Kidney glomerular epithelial cell (primary cell): ENCODE measurements around the gene SYNRG.
"Not testable (repeated sequence)": the region's sequence is repeated elsewhere in the genome, so short reads cannot be mapped to it uniquely, and the experiment has no call there.

Experiments used
- DNase-seq: peaks from one replicate; lab custom pipeline; 2025; lab: John Stamatoyannopoulos, UW

Gene SYNRG, protein sequence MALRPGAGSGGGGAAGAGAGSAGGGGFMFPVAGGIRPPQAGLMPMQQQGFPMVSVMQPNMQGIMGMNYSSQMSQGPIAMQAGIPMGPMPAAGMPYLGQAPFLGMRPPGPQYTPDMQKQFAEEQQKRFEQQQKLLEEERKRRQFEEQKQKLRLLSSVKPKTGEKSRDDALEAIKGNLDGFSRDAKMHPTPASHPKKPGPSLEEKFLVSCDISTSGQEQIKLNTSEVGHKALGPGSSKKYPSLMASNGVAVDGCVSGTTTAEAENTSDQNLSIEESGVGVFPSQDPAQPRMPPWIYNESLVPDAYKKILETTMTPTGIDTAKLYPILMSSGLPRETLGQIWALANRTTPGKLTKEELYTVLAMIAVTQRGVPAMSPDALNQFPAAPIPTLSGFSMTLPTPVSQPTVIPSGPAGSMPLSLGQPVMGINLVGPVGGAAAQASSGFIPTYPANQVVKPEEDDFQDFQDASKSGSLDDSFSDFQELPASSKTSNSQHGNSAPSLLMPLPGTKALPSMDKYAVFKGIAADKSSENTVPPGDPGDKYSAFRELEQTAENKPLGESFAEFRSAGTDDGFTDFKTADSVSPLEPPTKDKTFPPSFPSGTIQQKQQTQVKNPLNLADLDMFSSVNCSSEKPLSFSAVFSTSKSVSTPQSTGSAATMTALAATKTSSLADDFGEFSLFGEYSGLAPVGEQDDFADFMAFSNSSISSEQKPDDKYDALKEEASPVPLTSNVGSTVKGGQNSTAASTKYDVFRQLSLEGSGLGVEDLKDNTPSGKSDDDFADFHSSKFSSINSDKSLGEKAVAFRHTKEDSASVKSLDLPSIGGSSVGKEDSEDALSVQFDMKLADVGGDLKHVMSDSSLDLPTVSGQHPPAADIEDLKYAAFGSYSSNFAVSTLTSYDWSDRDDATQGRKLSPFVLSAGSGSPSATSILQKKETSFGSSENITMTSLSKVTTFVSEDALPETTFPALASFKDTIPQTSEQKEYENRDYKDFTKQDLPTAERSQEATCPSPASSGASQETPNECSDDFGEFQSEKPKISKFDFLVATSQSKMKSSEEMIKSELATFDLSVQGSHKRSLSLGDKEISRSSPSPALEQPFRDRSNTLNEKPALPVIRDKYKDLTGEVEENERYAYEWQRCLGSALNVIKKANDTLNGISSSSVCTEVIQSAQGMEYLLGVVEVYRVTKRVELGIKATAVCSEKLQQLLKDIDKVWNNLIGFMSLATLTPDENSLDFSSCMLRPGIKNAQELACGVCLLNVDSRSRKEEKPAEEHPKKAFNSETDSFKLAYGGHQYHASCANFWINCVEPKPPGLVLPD (N-terminal part only)

DNA sequence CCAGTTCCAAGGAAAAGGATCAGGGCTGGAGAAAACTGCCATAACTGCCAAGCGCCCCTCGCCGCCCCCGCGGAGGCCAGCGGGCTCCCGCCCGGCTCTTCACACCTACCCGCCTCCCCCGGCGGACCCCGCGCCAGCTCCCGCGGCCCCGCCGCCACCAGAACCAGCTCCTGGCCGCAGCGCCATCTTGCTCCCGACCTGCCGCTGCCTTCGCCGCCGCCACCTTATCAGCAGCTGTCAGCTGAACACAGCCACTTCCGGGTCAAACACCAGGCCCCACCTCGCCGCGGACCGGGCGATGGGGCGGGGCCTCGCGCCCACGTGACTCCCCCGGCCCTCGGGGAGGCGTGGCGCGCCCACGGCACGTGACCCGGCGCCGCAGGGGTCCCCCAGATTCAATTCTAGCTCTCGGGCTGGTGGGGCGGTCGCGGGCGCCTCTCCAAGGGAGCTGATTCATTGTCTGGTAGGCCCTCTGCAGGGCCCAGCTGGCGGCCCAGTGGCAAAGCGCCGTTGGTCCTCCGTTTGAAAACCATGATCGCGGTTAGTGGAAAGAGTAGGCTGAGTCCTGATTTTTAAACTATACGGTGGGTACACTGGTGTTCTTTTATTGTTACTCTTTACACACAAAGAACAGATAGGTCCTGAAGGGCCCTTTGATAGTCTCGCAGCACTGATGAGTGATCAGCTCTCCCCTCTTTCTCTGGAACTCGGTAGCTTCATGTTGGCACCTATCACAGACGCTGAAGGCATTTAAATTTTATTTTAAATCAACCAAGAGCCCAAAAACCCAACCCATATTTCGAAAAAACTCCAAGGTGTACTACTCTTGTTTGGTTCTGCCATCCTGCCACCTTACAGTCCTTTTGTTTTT lies at the start of gene SYNRG:
Gene SYNRG (minus strand): TSS at position 249 of the 871 bp plus-strand sequence. CDS start 63 bp downstream, at position 186.
- DNase-seq, result peak; percentile 93

DNA sequence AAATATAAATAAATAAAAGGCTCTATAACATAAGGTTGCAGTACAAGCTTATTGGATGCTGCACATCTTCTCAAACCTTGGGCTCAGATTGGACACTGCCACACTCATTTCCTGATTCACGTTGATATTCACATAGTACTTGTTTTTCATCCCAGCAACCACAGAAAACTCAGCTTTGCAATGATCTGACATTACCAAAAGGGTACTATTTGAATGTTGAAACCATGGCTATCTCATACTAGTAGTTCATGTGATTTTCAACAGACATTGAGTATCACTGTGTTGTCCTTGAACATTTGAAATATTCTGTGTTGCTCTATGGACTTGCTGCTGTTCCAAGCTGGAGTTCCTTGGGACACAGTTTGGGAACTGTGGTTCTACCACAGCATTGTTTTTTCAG lies 48.0 kb upstream of the SYNRG start:
- no peak for DNase-seq

DNA sequence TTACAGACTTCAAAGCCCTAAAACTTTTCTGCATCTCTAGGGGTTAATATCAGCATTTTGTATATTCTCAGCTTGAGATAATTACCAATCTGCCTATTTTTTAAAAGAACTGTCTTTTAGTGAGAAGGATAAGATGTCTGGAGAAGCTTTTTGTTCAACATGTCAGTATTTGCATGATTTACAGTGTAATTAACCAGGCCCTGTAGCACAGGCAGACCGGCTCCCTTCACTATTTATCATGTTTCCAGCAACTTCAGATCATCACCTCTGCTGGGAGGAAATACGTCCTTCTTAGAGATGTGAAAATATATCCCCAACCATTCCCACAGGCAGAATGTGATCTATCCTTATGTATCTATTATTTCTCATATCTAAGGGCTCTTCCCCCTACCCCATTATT lies 42.6 kb upstream of the SYNRG start:
- no peak for DNase-seq

DNA sequence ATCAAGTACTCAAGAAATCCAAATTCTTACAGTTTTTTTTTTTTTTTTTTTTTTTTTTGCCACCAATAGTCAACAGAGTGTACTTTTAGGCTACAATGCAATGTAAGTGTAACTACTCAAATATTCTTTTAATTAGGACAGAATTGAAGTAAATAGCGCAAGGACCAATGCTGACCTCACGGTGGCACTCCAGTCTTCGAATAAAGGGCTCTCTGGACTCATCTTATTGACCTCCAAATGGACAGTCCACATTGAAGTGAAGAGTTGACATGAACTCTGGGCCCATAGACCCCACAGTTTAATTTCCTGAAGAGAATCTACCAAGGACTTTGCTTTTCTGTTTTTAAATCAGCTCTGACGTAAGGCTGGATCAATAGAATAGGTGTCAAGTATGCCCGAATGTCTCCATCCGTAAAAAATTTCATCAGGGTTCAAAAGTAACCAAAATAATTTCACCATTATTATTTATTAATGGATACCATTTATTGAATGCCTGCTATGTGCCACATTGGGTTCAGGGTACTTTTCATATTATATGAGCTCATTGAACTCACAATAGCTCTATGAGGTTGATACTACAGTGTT lies 41.3 kb upstream of the SYNRG start:
- DNase-seq, result peak; percentile 36

DNA sequence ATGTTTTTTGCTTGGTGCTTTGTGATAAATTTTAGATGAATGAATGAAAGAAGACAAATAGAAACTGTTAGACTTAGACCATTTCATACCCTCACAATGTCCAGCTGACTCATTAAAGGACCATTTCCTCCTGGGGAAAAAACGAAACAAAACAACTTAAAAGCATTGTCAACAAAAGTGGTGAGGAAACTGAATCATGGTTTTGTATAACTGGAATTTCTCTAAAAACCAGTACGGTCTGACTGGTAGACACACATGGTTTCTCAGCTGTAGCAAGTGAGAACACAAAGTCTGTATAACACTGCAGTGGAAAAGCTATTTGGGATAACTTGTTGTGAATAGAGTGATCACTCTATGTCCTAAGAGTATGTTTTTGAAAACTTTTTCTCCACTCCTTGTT lies 39.3 kb upstream of the SYNRG start:
- peak; percentile 76 for DNase-seq

DNA sequence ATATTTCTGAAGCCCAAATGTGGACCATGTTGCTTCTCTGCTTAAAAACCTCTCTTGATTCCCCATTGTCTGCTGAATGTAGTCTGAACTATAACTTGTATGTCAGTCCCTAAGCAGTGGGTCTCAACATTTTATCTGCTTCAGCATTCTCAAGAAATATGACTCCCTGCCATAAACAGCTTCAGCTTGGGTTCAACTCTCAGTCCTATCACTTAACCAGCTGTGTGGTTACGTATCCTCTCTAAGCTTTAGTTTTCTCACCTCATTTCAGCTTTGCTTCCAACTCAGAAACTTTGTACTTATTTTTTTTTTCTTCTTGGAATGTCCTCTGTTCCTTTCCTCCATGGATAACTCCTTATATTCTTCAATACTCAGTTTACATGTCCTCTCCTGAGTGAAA lies 38.6 kb upstream of the SYNRG start:
- no peak for DNase-seq

DNA sequence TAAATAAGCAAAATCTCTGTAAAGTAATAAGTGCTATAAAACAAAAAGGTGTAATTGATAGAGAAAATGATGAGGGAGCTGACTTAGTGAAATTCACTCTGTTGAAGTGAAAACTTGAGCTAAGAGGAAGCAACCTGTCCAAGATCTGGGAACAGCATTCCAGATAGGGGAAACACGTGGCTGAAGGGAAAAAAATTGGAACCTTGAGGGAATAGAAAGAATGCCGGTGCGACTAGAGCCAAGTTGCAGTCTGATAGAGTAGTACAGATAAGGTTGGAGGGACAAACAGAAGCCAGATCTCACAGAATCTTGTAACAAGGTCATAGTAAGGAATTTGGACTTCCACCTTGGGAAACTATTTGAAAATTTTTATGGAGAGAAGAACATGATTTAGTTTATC lies 34.7 kb upstream of the SYNRG start:
- no peak for DNase-seq

DNA sequence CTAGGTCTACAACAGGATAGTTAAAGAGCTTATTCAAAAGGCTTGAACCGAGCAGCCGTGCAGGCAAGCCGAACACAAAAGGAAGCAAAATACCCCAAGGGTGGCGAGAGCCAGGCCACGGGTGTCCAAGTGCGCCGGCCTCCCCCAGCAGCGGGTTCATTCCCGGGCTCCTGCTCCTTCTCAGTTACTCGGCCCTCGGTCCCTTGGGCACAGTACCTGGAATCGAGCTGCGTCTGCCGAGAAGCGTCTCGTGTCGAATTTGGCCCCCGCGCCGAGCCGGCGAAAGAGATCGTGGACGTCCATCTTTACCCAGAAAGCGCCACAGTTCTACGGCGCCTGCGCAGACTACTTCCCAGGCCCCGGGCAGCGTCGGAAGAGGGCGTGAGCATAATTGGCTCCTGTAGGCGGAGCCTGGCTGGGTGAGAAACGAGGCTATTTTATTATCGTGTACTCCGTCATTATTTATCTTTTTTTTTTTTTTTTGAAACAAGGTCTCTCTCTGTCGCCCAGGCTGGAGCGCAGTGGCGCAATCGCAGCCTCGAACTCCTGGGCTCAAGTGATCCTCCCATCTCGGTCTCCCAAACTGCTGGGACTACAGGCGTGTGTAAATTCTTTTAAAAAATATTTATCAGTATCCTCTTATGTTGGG lies 34.0 kb upstream of the SYNRG start, which contains the start of gene DDX52:
Gene DDX52 (minus strand): TSS at position 329 of the 649 bp plus-strand sequence. CDS start 26 bp downstream, at position 303.
- peak; percentile 92 for DNase-seq

DNA sequence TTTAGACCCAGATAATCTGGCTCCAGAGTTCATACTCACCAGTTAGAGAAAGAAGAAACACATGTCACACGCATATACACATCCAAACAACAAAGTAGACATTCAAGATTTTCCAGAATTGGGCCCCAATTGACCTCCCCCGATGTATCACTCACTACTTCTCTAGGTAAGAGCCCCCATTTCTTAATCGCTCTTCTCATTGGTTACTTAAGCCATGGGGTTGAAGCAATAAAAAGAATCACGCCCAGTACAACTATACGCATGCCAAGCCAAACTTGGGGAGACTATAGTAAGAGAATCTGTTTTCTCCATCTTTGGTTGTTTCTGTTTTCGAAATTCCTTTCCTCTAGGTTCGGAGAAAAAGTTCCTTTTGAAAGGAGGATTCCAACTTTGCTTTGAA lies 33.5 kb upstream of the SYNRG start:
- peak; percentile 39 for DNase-seq

DNA sequence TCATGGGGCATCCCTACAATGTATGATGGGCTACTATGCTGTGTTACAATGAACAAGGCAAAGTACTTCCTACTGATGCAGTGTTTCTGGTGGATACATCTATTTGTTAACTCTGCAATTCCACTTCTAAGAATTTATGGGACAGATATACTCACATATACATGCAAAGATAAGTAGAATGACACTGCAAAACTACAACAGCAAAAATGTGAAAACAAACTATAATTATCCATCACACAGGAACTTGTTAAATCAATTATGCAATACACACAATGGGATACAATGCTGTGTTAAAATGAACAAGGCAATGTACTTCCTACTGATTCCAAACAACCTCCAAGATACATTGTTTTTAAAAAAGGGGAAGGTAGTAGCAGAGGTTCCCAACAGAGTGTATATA lies 30.8 kb upstream of the SYNRG start:
- DNase-seq, result no peak

DNA sequence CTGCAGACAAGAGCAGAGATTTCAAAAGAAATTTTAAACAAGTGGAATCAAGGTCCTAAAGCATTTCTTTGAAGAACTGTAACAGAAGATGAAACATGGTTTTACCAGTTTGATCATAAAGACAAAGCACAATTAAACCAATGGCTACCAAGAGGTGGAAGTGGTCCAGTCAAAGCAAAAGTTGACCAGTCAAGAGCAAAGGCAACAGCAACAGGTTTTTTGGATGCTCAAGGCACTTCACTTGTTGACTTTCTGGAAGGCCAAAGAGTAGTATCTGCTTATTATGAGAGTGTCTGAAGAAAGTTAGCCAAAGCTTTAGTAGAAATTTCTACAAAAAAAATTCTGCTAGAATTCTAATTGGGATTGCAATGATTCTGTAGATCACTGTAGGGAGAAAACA lies 28.7 kb upstream of the SYNRG start:
- no peak for DNase-seq

DNA sequence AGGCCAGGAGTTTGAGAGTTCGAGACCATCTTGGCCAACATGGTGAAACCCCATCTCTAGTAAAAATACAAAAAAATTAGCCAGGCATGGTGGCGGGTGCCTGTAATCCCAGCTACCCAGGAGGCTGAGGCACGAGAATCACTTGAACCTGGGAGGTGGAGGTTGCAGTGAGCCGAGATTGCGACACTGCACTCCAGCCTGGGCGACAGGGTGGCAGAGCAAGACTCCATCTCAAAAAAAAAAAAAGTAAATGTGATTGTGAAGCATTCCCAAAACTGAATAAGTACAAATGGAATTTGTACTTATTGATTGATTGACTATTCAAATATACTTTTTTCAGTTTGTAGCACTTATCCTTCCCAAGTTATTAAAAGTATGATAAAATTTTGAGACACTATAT lies 7.2 kb upstream of the SYNRG start:
- not testable (repeated sequence) for DNase-seq

DNA sequence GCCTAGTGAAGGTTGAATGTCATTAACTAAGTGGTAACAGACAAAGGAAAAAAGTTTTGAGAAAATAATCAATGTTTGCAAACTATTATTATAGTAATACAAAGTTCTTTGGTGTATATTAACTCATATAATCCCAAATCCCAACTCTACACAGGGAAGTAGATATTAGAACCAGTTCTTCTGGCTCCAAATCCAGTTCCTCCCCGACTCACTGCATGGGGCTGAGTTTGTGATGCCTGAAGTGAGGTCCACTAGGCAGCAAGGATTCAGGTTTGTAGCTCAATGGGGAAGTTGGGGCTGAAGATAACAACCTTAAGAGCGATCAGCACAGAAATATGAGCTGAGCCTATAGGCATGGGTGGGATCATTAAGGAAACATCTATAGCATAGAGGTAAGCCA lies 5.6 kb upstream of the SYNRG start:
- no peak for DNase-seq

DNA sequence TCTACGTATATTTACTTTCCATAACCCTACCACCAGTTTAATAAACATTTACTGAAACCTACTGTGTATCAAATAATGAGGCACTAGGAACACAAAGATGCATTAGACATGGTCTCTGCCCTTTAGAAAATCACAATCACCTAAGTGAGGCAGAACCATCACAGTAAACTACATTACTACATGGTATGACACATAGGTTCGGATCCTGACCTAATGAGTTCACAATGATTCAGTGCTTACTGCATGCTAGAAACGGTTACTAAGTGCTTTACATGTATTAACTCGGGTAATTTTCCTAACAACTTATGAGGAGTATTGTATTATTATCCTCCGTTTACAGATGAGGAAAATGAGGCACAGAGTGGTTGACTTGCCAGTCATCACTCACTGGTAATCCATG lies 5.2 kb upstream of the SYNRG start:
- peak; percentile 51 for DNase-seq

DNA sequence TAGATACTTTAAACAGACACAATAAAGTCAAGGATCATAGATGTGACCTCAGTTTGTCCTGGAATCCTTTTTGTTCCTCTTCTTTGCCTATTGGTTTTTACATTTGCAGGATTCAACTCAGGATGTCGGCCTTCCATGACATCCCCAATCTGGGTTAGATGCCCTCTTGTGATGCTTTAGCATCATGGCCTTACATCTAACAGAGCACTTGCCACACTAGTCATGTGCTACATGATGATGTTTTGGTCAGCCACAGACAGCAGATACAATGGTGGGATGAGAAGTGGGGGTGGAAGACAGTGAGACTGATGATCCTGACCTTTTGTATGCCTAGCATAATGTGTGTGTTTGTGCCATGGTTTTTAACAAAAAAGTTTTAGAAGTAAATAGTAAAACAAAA lies 1.8 kb upstream of the SYNRG start:
- no peak for DNase-seq

DNA sequence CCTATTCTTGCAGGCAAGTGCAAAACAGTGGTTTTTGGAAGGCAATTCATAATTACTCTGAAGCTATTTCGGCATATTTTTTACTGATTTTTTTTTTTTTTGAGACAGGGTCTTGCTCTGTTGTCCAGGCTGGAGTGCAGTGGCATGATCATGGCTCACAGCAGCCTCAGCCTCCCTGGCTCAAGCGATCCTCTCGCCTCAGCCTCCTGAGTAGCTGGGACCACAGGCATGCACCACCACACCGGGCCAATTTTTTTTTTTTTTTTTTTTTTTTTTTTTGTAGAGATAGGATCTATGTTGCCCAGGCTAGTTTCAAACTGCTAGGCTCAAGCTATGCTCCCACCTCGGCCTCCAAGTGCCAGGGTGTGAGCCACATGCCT lies 813 bp upstream of the SYNRG start:
- not testable (repeated sequence) for DNase-seq

DNA sequence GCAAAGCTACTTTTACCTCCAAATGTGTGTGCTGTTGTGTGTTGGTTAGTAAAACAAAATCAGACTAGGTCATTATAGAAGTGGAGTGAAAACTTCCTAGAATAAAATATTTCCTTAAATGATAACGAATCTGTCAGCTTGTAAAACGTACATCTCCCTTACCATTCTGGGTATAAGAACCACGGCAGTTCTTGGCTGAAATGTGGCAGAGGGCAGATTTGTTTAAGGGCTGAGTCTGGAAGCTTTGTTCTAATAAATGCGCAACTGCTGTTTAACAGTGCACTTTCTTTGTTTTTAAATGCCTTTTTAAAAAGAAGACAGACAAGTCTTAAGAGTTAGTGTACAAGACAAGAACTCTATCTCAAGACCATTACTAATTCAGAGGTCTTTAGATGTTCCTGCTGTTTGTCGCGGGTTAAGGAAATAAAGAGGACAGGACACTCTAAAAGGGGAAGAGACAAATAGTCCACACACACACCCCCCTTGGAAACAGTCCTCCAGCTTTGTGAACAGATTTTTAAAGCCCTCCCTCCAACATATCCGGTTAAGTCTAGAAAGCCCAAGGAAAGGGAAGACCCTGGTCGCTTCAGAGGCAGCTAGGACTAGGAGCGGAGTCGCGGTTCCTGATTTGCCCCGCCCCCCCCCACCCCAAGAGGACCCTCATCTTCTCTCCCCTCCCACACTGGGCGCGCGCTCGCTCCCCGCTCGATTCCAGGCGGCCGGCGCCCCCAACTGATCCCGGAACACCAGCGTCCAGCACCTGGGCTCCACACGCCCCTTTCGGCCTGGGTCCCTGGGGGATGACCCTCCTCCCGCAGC lies 658 bp downstream of the SYNRG start:
- peak; percentile 38 for DNase-seq

DNA sequence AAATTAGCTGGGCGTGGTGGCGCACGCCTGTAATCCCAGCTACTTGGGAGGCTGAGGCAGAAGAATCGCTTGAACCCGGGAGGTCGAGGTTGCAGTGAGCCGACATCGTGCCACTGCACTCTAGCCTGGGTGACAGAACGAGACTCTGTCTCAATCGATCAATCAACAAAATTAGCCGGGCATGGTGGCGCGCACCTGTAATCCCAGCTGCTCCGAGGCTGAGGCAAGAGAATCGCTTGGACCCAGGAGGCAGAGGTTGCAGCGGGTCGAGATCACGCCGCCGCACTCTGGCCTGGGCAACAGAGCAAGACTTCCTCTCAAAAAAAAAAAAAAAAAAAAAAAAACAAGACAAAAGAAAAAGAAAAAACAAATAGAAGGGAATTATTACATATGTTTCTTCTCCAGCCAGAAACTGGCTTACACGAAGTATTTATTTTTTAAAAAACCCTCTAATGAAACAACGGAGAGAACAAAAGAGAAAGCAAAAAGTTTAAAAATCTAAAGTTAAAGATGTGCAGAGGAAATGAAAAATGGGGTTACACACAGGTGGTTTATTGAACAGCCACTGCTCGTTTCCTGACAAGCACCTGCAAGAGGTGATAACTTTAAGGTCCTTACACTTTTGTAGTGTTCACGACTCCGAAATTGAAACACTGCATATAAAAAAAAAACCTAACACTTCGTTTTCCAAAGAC lies 1.4 kb downstream of the SYNRG start:
- no peak for DNase-seq
